ENCODE results near the gene CAPN7.
"Not testable (repeated sequence)": the region's sequence is repeated elsewhere in the genome, so short reads cannot be mapped to it uniquely, and the experiment has no call there.

CAPN7 gene

GRCh38 chr3:15205934-15206661 lies at the start of gene CAPN7:
TSS of gene CAPN7 (plus strand) at chr3:15206246. CDS start at chr3:15206496, 250 bp downstream.
- peak; percentile 81 for DNase-seq (ENCODE audit: low read depth)

- no peak for DNase-seq (ENCODE audit: low read depth)
These were observed 48.6 kb upstream of the CAPN7 start for GRCh38 chr3:15157441-15157840.

GRCh38 chr3:15159501-15160136 lies 46.4 kb upstream of the CAPN7 start:
- DNase-seq (ENCODE audit: low read depth): no peak

GRCh38 chr3:15160662-15161061 lies 45.4 kb upstream of the CAPN7 start:
- DNase-seq (ENCODE audit: low read depth): no peak

GRCh38 chr3:15161133-15161532 lies 44.9 kb upstream of the CAPN7 start:
- no peak for DNase-seq (ENCODE audit: low read depth)

GRCh38 chr3:15163656-15164055 lies 42.4 kb upstream of the CAPN7 start:
- not testable (repeated sequence) for DNase-seq (ENCODE audit: low read depth)

GRCh38 chr3:15164340-15164739 lies 41.7 kb upstream of the CAPN7 start:
- DNase-seq (ENCODE audit: low read depth): no peak

GRCh38 chr3:15165061-15165460 lies 41.0 kb upstream of the CAPN7 start:
- DNase-seq (ENCODE audit: low read depth): no peak

- DNase-seq (ENCODE audit: low read depth): not testable (repeated sequence)
These were observed 39.7 kb upstream of the CAPN7 start for GRCh38 chr3:15166391-15166790.

GRCh38 chr3:15171096-15171495 lies 35.0 kb upstream of the CAPN7 start:
- DNase-seq (ENCODE audit: low read depth): no peak

GRCh38 chr3:15172806-15173205 lies 33.2 kb upstream of the CAPN7 start:
- DNase-seq (ENCODE audit: low read depth): no peak

GRCh38 chr3:15174953-15175352 lies 31.1 kb upstream of the CAPN7 start:
- no peak for DNase-seq (ENCODE audit: low read depth)

- no peak for DNase-seq (ENCODE audit: low read depth)
These were observed 30.4 kb upstream of the CAPN7 start for GRCh38 chr3:15175605-15176004.

- DNase-seq (ENCODE audit: low read depth): no peak
These were observed 25.9 kb upstream of the CAPN7 start for GRCh38 chr3:15180042-15180611.

- DNase-seq (ENCODE audit: low read depth): no peak
These were observed 24.5 kb upstream of the CAPN7 start for GRCh38 chr3:15181511-15181910.

GRCh38 chr3:15181963-15182362 lies 24.1 kb upstream of the CAPN7 start:
- no peak for DNase-seq (ENCODE audit: low read depth)

- no peak for DNase-seq (ENCODE audit: low read depth)
These were observed 23.0 kb upstream of the CAPN7 start for GRCh38 chr3:15183011-15183410.

GRCh38 chr3:15185404-15185803 lies 20.6 kb upstream of the CAPN7 start:
- DNase-seq (ENCODE audit: low read depth): no peak

- DNase-seq (ENCODE audit: low read depth): no peak
These were observed 20.0 kb upstream of the CAPN7 start for GRCh38 chr3:15186101-15186476.

- not testable (repeated sequence) for DNase-seq (ENCODE audit: low read depth)
These were observed 19.4 kb upstream of the CAPN7 start for GRCh38 chr3:15186477-15187164.

GRCh38 chr3:15197340-15198029 lies 8.6 kb upstream of the CAPN7 start:
- no peak for DNase-seq (ENCODE audit: low read depth)

GRCh38 chr3:15198686-15199085 lies 7.4 kb upstream of the CAPN7 start:
- no peak for DNase-seq (ENCODE audit: low read depth)

Data from stimulated activated CD8-positive, alpha-beta memory T cell treated with anti-CD3 and anti-CD28 coated beads, Interleukin-15, amount 100 ng/mL, for 1 hour (primary cell).